CD4-positive, alpha-beta T cell treated with Interleukin-12 subunit alpha and Interleukin-12 subunit beta, for 1 hour (primary cell): Measurements from ENCODE around the gene ADAT2.

Experiments
- DNase-seq: peaks from one replicate; pipeline ENCODE4 v3.0.0-alpha.2; 2020

ADAT2 gene

DNA sequence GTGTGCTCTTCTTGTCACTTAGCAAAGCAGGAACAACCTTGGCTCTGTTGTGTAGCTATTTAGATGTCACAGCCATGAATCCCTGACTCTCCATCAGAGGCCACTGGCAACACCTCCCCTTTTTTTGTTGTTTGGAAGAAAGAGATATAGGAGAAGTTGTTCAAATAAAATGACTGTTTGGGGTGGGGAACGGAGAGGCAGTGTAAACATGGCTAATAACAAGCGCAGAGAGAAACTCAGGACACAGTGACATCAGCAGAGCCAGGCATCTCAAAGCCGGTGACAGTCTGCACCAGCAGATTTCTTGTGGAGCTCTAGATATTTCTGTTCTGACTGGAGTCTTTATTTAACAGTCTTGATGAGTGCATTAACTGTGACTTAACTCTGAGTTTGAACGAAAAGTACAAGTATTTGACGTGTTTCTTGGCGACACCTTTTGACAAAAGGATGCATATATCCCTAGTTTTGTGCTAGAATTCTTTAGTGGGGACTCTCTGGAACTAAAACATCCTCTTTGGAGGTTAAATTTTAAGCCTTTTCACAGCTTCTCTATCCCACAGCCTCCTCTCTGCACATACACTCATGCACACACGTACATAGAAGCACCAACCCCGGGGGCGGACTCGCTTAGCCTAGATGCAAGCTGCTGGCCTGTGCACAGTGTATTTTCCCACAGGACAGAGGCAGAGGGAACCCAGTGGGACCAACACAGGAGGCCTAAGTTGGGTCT, 53.8 kb downstream of the ADAT2 start:
- no peak for DNase-seq

- no peak for DNase-seq
Measured at GRCh38 chr6:143395699-143396098, 54.8 kb downstream of the ADAT2 start.

- DNase-seq, result no peak
Measured at GRCh38 chr6:143394389-143394788, 56.1 kb downstream of the ADAT2 start.

DNA sequence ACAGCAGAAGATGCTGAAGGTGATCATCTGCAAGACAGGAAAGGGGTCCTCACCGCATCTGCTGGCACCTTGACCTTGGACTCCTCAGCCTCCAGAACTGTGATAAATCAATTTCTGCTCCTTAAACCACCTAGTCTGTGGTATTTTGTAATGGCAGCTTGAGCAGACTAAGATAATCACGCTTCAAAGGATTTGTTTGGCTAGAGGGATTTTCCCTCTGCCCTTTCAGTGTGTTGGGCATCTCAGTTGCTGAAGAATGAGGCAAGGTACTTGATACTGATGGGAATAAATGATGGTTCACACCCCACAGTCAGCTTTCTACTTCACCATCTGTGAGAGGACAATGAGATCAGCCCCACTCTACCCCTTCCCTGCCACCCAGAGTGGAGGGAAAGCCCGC, 60.2 kb downstream of the ADAT2 start:
- no peak for DNase-seq

DNA sequence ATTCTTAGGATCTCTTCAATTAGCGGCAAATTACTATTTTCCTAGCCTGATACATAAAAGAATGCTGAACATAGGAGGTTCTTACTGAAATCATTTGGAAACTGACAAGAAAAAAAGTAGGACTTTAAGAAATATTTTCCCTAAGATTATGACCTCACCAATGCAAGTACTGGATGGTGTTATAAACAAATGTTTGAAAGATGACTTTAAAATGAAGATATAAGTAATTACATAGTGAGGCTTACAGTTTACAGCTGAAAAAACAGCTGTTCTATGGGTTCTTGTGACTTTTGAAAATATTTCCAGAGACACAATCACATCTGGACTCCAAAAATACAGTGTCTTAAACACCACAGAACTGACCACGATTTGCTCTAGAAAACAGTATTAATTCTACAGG, 64.9 kb downstream of the ADAT2 start:
- DNase-seq, result no peak

DNA sequence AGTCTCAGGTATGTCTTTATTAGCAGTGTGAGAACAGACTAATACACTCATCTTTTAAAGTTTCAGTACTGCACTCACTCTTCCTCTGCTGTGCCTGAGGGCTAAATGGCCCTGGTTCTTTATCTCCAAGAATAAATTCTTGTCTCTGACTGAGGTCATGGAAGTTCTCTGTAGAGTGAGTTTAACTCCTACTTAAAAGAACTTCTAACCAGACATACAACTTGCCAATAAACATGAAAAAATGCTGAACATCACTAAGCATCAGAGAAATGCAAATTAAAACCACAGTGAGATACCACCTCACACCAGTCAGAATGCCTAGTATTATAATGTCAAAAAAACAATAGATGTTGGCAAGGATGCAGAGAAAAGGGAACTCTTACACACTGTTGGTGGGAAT, 73.6 kb downstream of the ADAT2 start:
- DNase-seq, result no peak

GRCh38 chr6:143376375-143376774, 74.1 kb downstream of the ADAT2 start:
- no peak for DNase-seq

DNA sequence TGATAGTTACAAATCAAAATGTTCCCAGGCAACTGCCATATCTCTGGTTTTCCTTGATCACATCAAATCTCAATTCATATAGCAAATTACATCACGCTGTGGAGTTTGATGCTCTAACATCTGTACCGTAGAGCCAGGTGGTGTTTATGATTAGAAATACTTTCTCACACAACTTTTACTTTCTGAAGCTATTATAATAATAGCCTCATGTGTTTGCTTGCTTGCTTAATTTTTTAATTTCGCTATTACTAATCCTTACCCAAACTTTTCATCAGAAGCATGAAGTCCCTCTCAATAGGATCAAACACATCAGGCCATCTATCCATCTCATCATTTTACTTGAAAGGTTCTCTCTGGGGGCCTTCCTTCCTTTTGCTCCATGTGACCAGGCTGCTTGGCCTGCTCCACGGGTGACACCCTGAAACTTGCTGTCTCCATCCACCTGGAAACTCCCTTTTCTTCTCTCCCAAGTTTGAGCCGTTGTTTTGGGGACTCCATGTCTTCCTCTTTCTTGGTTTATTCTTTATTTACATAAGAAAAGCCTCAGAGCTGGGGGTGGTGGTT, 75.4 kb downstream of the ADAT2 start:
- DNase-seq, result no peak

- no peak for DNase-seq
Measured at GRCh38 chr6:143374014-143374413, 76.5 kb downstream of the ADAT2 start.
